ENCODE results near the gene OPN1MW2. TPM values are rescaled to one million over a fixed set of nuclear protein-coding genes. Genes with fewer than 3 reads are reported as not detected.
"Not testable (repeated sequence)": the region's sequence is repeated elsewhere in the genome, so short reads cannot be mapped to it uniquely, and the experiment has no call there.

Gene OPN1MW2
- total RNA-seq, result not detected

GRCh38 chrX:154219456-154219855, at the start of gene OPN1MW2:
Gene OPN1MW2 (plus strand): TSS chrX:154219756. CDS start chrX:154219816, 60 bp downstream.
- H3K4me3 Mint-ChIP-seq; H3K9me3 Mint-ChIP-seq; H3K4me1 Mint-ChIP-seq; POLR2A ChIA-PET; H3K27ac Mint-ChIP-seq; CTCF ChIA-PET; DNase-seq; H3K36me3 Mint-ChIP-seq (ENCODE audit: low read depth); H3K27me3 Mint-ChIP-seq: not testable (repeated sequence)

GRCh38 chrX:154172535-154172943, 47.0 kb upstream of the OPN1MW2 start:
- H3K27me3 Mint-ChIP-seq; H3K27ac Mint-ChIP-seq; H3K4me3 Mint-ChIP-seq; DNase-seq; POLR2A ChIA-PET; CTCF ChIA-PET; H3K9me3 Mint-ChIP-seq; H3K36me3 Mint-ChIP-seq (ENCODE audit: low read depth); H3K4me1 Mint-ChIP-seq: not testable (repeated sequence)

GRCh38 chrX:154174356-154174755, 45.2 kb upstream of the OPN1MW2 start:
- DNase-seq; H3K9me3 Mint-ChIP-seq; H3K27me3 Mint-ChIP-seq; POLR2A ChIA-PET; H3K4me3 Mint-ChIP-seq; H3K27ac Mint-ChIP-seq; CTCF ChIA-PET; H3K4me1 Mint-ChIP-seq; H3K36me3 Mint-ChIP-seq (ENCODE audit: low read depth): not testable (repeated sequence)

GRCh38 chrX:154182296-154182695, 37.3 kb upstream of the OPN1MW2 start, which contains the start of gene OPN1MW:
Gene OPN1MW (plus strand): TSS chrX:154182596. CDS start chrX:154182678, 82 bp downstream.
- H3K9me3 Mint-ChIP-seq, POLR2A ChIA-PET: not testable (repeated sequence)

GRCh38 chrX:154183794-154184193, 35.8 kb upstream of the OPN1MW2 start:
- H3K27me3 Mint-ChIP-seq; CTCF ChIA-PET; H3K4me3 Mint-ChIP-seq; POLR2A ChIA-PET; H3K4me1 Mint-ChIP-seq; H3K27ac Mint-ChIP-seq; H3K36me3 Mint-ChIP-seq (ENCODE audit: low read depth); DNase-seq; H3K9me3 Mint-ChIP-seq: not testable (repeated sequence)

More at GRCh38 chrX:154182296-154182695, 37.3 kb upstream of the OPN1MW2 start, which contains the start of gene OPN1MW:
- DNase-seq; CTCF ChIA-PET; H3K27ac Mint-ChIP-seq; H3K4me3 Mint-ChIP-seq; H3K27me3 Mint-ChIP-seq; H3K36me3 Mint-ChIP-seq (ENCODE audit: low read depth); H3K4me1 Mint-ChIP-seq: not testable (repeated sequence)

GRCh38 chrX:154192846-154193245, 26.7 kb upstream of the OPN1MW2 start:
- H3K4me1 Mint-ChIP-seq; CTCF ChIA-PET; H3K27me3 Mint-ChIP-seq; H3K36me3 Mint-ChIP-seq (ENCODE audit: low read depth); H3K27ac Mint-ChIP-seq; POLR2A ChIA-PET; H3K4me3 Mint-ChIP-seq; DNase-seq; H3K9me3 Mint-ChIP-seq: not testable (repeated sequence)

GRCh38 chrX:154194316-154194715, 25.2 kb upstream of the OPN1MW2 start:
- H3K27ac Mint-ChIP-seq; H3K4me3 Mint-ChIP-seq; H3K4me1 Mint-ChIP-seq; H3K27me3 Mint-ChIP-seq; DNase-seq; H3K9me3 Mint-ChIP-seq; POLR2A ChIA-PET; H3K36me3 Mint-ChIP-seq (ENCODE audit: low read depth); CTCF ChIA-PET: not testable (repeated sequence)

- DNase-seq; CTCF ChIA-PET; POLR2A ChIA-PET; H3K9me3 Mint-ChIP-seq; H3K4me1 Mint-ChIP-seq; H3K27ac Mint-ChIP-seq; H3K27me3 Mint-ChIP-seq; H3K4me3 Mint-ChIP-seq; H3K36me3 Mint-ChIP-seq (ENCODE audit: low read depth): not testable (repeated sequence)
These were observed 23.1 kb upstream of the OPN1MW2 start for GRCh38 chrX:154196466-154196865.

- H3K27ac Mint-ChIP-seq; H3K4me1 Mint-ChIP-seq; POLR2A ChIA-PET; H3K36me3 Mint-ChIP-seq (ENCODE audit: low read depth); CTCF ChIA-PET; H3K4me3 Mint-ChIP-seq; DNase-seq; H3K9me3 Mint-ChIP-seq; H3K27me3 Mint-ChIP-seq: not testable (repeated sequence)
These were observed 9.7 kb upstream of the OPN1MW2 start for GRCh38 chrX:154209670-154210418.

GRCh38 chrX:154211057-154211456, 8.5 kb upstream of the OPN1MW2 start:
- not testable (repeated sequence) for H3K4me3 Mint-ChIP-seq

GRCh38 chrX:154211499-154211898, 8.1 kb upstream of the OPN1MW2 start:
- H3K4me3 Mint-ChIP-seq; H3K4me1 Mint-ChIP-seq; POLR2A ChIA-PET; H3K27ac Mint-ChIP-seq; CTCF ChIA-PET; DNase-seq; H3K36me3 Mint-ChIP-seq (ENCODE audit: low read depth); H3K9me3 Mint-ChIP-seq; H3K27me3 Mint-ChIP-seq: not testable (repeated sequence)

More at GRCh38 chrX:154211057-154211456, 8.5 kb upstream of the OPN1MW2 start:
- H3K4me1 Mint-ChIP-seq; DNase-seq; H3K9me3 Mint-ChIP-seq; H3K36me3 Mint-ChIP-seq (ENCODE audit: low read depth); H3K27me3 Mint-ChIP-seq; CTCF ChIA-PET; POLR2A ChIA-PET: not testable (repeated sequence)
- H3K27ac Mint-ChIP-seq, result peak overlapping the region; percentile 21

- CTCF ChIA-PET; H3K4me3 Mint-ChIP-seq; POLR2A ChIA-PET; H3K27ac Mint-ChIP-seq; H3K9me3 Mint-ChIP-seq; H3K4me1 Mint-ChIP-seq; DNase-seq; H3K36me3 Mint-ChIP-seq (ENCODE audit: low read depth); H3K27me3 Mint-ChIP-seq: not testable (repeated sequence)
These were observed 5.7 kb downstream of the OPN1MW2 start for GRCh38 chrX:154225292-154225691.

- H3K9me3 Mint-ChIP-seq; H3K27ac Mint-ChIP-seq; CTCF ChIA-PET; H3K4me3 Mint-ChIP-seq; POLR2A ChIA-PET; DNase-seq; H3K27me3 Mint-ChIP-seq; H3K4me1 Mint-ChIP-seq; H3K36me3 Mint-ChIP-seq (ENCODE audit: low read depth): not testable (repeated sequence)
These were observed 7.2 kb downstream of the OPN1MW2 start for GRCh38 chrX:154226706-154227105.

GRCh38 chrX:154231443-154231842, 11.9 kb downstream of the OPN1MW2 start:
- POLR2A ChIA-PET; H3K4me1 Mint-ChIP-seq; DNase-seq; CTCF ChIA-PET; H3K4me3 Mint-ChIP-seq; H3K27me3 Mint-ChIP-seq; H3K27ac Mint-ChIP-seq; H3K36me3 Mint-ChIP-seq (ENCODE audit: low read depth); H3K9me3 Mint-ChIP-seq: not testable (repeated sequence)

All from activated CD4-positive, alpha-beta memory T cell treated with anti-CD3 and anti-CD28 coated beads, Interleukin-2, amount 10 ng/mL, durations not matched to agents 7 days and 5 days (primary cell).